Sigmoid colon (tissue), 3 donors: ENCODE measurements around the gene TMEM255B.

Experiments used
- POLR2A ChIP-seq, 2 donors: fragments of 450-650 bp; IDR thresholded peaks; one replicate each; pipeline ENCODE4 v1.6.1; 2016; ENCODE audit warnings: antibody characterized with exemption in 2 of 2, mild to moderate bottlenecking in 2 of 2, moderate library complexity in 2 of 2
- TF ChIP-seq, protein P1 (sequence below), 4 experiments: fragments of 450-650 bp in 3 of 4; fragments of 200-600 bp in 1 of 4; IDR thresholded peaks; one replicate each; pipeline ENCODE4 v1.5.1; 2016 to 2019; ENCODE audit warnings: antibody characterized with exemption in 4 of 4, mild to moderate bottlenecking in 3 of 4, moderate library complexity in 2 of 4

DNA sequence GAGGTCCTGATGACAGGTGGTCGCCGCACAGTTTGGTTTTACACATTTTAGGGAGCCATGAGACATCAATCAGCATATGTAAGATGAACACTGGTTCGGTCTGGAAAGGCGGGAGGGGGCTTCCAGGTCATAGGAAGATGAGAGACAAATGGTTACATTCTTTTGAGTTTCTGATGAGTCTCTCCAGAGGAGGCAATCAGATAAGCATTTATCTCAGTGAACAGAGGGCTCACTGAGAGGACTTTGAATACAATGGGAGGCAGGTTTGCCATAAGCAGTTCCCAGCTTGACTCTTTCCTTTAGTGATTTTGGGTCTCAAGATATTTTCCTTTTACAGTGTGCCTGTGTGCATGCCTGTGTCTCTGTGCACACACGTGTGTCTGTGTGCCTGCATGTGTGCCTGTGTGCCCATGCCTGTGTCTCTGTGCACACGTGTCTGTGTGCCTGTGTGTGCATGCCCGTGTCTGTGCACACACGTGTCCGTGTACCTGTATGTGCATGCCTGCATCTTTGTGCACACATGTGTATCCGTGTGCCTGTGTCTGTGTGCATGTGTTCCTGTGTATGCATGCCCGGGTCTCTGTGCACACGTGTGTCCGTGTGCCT is 35.5 kb upstream of the TMEM255B start:
- TF ChIP-seq, protein P1, sequence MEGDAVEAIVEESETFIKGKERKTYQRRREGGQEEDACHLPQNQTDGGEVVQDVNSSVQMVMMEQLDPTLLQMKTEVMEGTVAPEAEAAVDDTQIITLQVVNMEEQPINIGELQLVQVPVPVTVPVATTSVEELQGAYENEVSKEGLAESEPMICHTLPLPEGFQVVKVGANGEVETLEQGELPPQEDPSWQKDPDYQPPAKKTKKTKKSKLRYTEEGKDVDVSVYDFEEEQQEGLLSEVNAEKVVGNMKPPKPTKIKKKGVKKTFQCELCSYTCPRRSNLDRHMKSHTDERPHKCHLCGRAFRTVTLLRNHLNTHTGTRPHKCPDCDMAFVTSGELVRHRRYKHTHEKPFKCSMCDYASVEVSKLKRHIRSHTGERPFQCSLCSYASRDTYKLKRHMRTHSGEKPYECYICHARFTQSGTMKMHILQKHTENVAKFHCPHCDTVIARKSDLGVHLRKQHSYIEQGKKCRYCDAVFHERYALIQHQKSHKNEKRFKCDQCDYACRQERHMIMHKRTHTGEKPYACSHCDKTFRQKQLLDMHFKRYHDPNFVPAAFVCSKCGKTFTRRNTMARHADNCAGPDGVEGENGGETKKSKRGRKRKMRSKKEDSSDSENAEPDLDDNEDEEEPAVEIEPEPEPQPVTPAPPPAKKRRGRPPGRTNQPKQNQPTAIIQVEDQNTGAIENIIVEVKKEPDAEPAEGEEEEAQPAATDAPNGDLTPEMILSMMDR (IDR thresholded peaks at IDR 0.05), result no peak
- no peak for TF ChIP-seq POLR2A (IDR thresholded peaks at IDR 0.05)
